ENCODE results near the gene RIC3.

DNA sequence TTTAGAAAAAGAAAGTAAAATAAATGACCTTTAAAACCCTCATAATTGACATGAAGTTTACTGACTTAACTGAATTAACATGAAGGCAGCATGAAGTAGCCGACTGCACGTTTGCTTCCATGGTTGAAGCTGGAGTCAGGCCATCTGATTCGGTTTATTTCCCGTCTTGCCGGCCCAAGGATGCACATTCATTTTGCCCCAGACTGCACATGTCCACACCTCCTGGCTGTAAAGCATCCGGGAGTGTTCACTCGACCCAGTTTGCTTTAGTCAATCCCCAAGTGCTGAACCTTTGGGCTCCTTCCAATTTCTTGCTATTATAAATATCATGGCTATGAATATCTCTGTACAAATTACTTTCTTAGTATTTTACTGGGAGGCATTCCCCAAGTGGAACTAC lies 105.5 kb downstream of the RIC3 start:
- TF ChIP-seq, protein P1, sequence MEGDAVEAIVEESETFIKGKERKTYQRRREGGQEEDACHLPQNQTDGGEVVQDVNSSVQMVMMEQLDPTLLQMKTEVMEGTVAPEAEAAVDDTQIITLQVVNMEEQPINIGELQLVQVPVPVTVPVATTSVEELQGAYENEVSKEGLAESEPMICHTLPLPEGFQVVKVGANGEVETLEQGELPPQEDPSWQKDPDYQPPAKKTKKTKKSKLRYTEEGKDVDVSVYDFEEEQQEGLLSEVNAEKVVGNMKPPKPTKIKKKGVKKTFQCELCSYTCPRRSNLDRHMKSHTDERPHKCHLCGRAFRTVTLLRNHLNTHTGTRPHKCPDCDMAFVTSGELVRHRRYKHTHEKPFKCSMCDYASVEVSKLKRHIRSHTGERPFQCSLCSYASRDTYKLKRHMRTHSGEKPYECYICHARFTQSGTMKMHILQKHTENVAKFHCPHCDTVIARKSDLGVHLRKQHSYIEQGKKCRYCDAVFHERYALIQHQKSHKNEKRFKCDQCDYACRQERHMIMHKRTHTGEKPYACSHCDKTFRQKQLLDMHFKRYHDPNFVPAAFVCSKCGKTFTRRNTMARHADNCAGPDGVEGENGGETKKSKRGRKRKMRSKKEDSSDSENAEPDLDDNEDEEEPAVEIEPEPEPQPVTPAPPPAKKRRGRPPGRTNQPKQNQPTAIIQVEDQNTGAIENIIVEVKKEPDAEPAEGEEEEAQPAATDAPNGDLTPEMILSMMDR (IDR thresholded peaks at IDR 0.05 in 4 of 5, conservative IDR thresholded peaks at IDR 0.05 in 1 of 5), result no peak
- TF ChIP-seq POLR2A (IDR thresholded peaks at IDR 0.05), result no peak

All from gastrocnemius medialis (tissue), 4 donors.